ENCODE data around the gene DFFB.

Gene DFFB

GRCh38 chr1:3912809-3913685 lies 55.8 kb downstream of the DFFB start:
- TF ChIP-seq YY1 (IDR thresholded peaks at IDR 0.05; ENCODE audit: low read depth) (no peak), TEAD4 (IDR thresholded peaks at IDR 0.05) (no peak), ZBTB7A (IDR thresholded peaks at IDR 0.05; ENCODE audit: low read depth) (no peak), USF1 (IDR thresholded peaks at IDR 0.05) (no peak), TCF12 (IDR thresholded peaks at IDR 0.05; ENCODE audit: low read depth) (no peak), CREB1 (IDR thresholded peaks at IDR 0.05; ENCODE audit: low read depth) (no peak), REST (IDR thresholded peaks at IDR 0.05; ENCODE audit: low read depth) (no peak), EP300 (IDR thresholded peaks at IDR 0.05; ENCODE audit: borderline replicate concordance) (no peak), MAX (IDR thresholded peaks at IDR 0.05) (no peak), EGR1 (IDR thresholded peaks at IDR 0.05) (no peak), FOXM1 (IDR thresholded peaks at IDR 0.05; ENCODE audit: borderline replicate concordance, low read depth) (no peak), TAF1 (IDR thresholded peaks at IDR 0.05; ENCODE audit: low read depth) (no peak), RAD21 (IDR thresholded peaks at IDR 0.05; ENCODE audit: low read depth) (no peak), NFIC (IDR thresholded peaks at IDR 0.05) (no peak), CEBPB (IDR thresholded peaks at IDR 0.05) (no peak)

GRCh38 chr1:3914331-3914851 lies 57.1 kb downstream of the DFFB start:
- no peak for TF ChIP-seq YY1 (IDR thresholded peaks at IDR 0.05; ENCODE audit: low read depth)
- no peak for TF ChIP-seq TAF1 (IDR thresholded peaks at IDR 0.05; ENCODE audit: low read depth)
- no peak for TF ChIP-seq EP300 (IDR thresholded peaks at IDR 0.05; ENCODE audit: borderline replicate concordance)
- TF ChIP-seq CEBPB (IDR thresholded peaks at IDR 0.05): no peak
- no peak for TF ChIP-seq TEAD4 (IDR thresholded peaks at IDR 0.05)
- TF ChIP-seq EGR1 (IDR thresholded peaks at IDR 0.05): no peak
- TF ChIP-seq REST (IDR thresholded peaks at IDR 0.05; ENCODE audit: low read depth): no peak
- TF ChIP-seq CREB1 (IDR thresholded peaks at IDR 0.05; ENCODE audit: low read depth): no peak
- no peak for TF ChIP-seq NFIC (IDR thresholded peaks at IDR 0.05)
- no peak for TF ChIP-seq ZBTB7A (IDR thresholded peaks at IDR 0.05; ENCODE audit: low read depth)
- TF ChIP-seq USF1 (IDR thresholded peaks at IDR 0.05): no peak
- TF ChIP-seq MAX (IDR thresholded peaks at IDR 0.05): no peak
- TF ChIP-seq FOXM1 (IDR thresholded peaks at IDR 0.05; ENCODE audit: borderline replicate concordance, low read depth): no peak
- TF ChIP-seq TCF12 (IDR thresholded peaks at IDR 0.05; ENCODE audit: low read depth): no peak
- no peak for TF ChIP-seq RAD21 (IDR thresholded peaks at IDR 0.05; ENCODE audit: low read depth)

- TF ChIP-seq USF1 (IDR thresholded peaks at IDR 0.05): no peak
- no peak for TF ChIP-seq TEAD4 (IDR thresholded peaks at IDR 0.05)
- no peak for TF ChIP-seq YY1 (IDR thresholded peaks at IDR 0.05; ENCODE audit: low read depth)
- no peak for TF ChIP-seq TAF1 (IDR thresholded peaks at IDR 0.05; ENCODE audit: low read depth)
- TF ChIP-seq EP300 (IDR thresholded peaks at IDR 0.05; ENCODE audit: borderline replicate concordance): no peak
- no peak for TF ChIP-seq CEBPB (IDR thresholded peaks at IDR 0.05)
- TF ChIP-seq RAD21 (IDR thresholded peaks at IDR 0.05; ENCODE audit: low read depth): no peak
- TF ChIP-seq EGR1 (IDR thresholded peaks at IDR 0.05): no peak
- TF ChIP-seq FOXM1 (IDR thresholded peaks at IDR 0.05; ENCODE audit: borderline replicate concordance, low read depth): no peak
- TF ChIP-seq REST (IDR thresholded peaks at IDR 0.05; ENCODE audit: low read depth): no peak
- no peak for TF ChIP-seq TCF12 (IDR thresholded peaks at IDR 0.05; ENCODE audit: low read depth)
- TF ChIP-seq MAX (IDR thresholded peaks at IDR 0.05): no peak
- TF ChIP-seq CREB1 (IDR thresholded peaks at IDR 0.05; ENCODE audit: low read depth): no peak
- no peak for TF ChIP-seq NFIC (IDR thresholded peaks at IDR 0.05)
- TF ChIP-seq ZBTB7A (IDR thresholded peaks at IDR 0.05; ENCODE audit: low read depth): no peak
Measured at GRCh38 chr1:3914911-3915310, 57.6 kb downstream of the DFFB start.
